K562 (cell line): Measurements from ENCODE around the gene FADS6. TPM values are rescaled to one million over a fixed set of nuclear protein-coding genes. Genes with fewer than 3 reads are reported as not detected.
A peak's percentile ranks its signal among the peaks of the same experiment; 100 is the strongest.

Experiments
- ATAC-seq: fragments of 200-7000 bp; cut with Tn5 transposase; 3 replicates; pipeline ENCODE4 v1.9.1; 2020; ENCODE audit warnings: moderate library complexity
- BruUV-seq: library from RNA; stranded (reverse); fragments of 400-500 nt; replicated peaks from 2 replicates; lab custom pipeline; 2021; lab: Mats Ljungman, UMichigan
- CTCF ChIA-PET: fragments of 300-600 bp; formaldehyde crosslinking; extraction: SDS; loops from one replicate; lab custom pipeline; 2021; ENCODE audit warnings: low intra/inter-chr PET ratio; lab: Yijun Ruan, JAX
- POLR2A ChIA-PET: fragments of 300-600, 350-650 bp; sonication (Branson Sonifier 250); formaldehyde crosslinking; extraction: SDS; loops from one replicate; lab custom pipeline; 2021; ENCODE audit warnings: antibody characterized with exemption, inconsistent platforms; lab: Yijun Ruan, JAX
- DNase-seq, 4 experiments: peaks; one replicate each; pipeline versions ENCODE4 v3.0.0 to v3.0.0-alpha.2; 2011 to 2018; ENCODE audit warnings: low spot score in 3 of 4, mixed read lengths in 3 of 4; ENCODE audit errors: extremely low read depth in 1 of 4
- FAIRE-seq: peaks from 2 replicates; lab custom pipeline; 2011; peaks lifted over from hg19 to GRCh38; lab: Jason Lieb, UNC
- H2AFZ ChIP-seq: 2 replicates; pipeline ENCODE4 v1.6.0; 2011; ENCODE audit warnings: low read depth, low read length, control low read depth, inconsistent platforms
- H3K27ac ChIP-seq: fragments of 200-600 bp; 3 replicates; pipeline ENCODE4 v1.8.0; 2011; ENCODE audit warnings: low read depth, mild to moderate bottlenecking, control low read depth, inconsistent platforms, low read length, moderate library complexity, mixed read lengths; ENCODE audit errors: extremely low read depth
- H3K27me3 ChIP-seq, 2 experiments: fragments of 300-600 bp in 1 of 2; 2 replicates in 1 of 2; 3 replicates in 1 of 2; pipeline versions ENCODE4 v1.6.0 to v1.8.0; 2011; ENCODE audit warnings: inconsistent platforms in 2 of 2, low read length in 2 of 2, mild to moderate bottlenecking in 1 of 2, mixed read lengths in 1 of 2, moderate library complexity in 1 of 2; ENCODE audit not compliant: control insufficient read depth in 2 of 2, insufficient read depth in 2 of 2
- H3K36me3 ChIP-seq: fragments of 300-600 bp; 3 replicates; pipeline ENCODE4 v1.8.0; 2011; ENCODE audit warnings: mild to moderate bottlenecking, low read length, inconsistent platforms; ENCODE audit not compliant: control insufficient read depth, insufficient read depth
- H3K4me1 ChIP-seq, 2 experiments: fragments of 200-600 bp in 1 of 2; replicated peaks in 1 of 2; 2 replicates in 1 of 2; 3 replicates in 1 of 2; pipeline versions ENCODE4 v1.5.1 to v1.8.0; 2011; ENCODE audit warnings: inconsistent platforms in 2 of 2, low read length in 2 of 2, mild to moderate bottlenecking in 1 of 2, mixed read lengths in 1 of 2, moderate library complexity in 1 of 2; ENCODE audit not compliant: control insufficient read depth in 2 of 2, insufficient read depth in 2 of 2
- H3K4me2 ChIP-seq: 2 replicates; pipeline ENCODE4 v1.6.1; 2011; ENCODE audit warnings: low read length, control low read depth, inconsistent platforms, mixed read lengths; ENCODE audit not compliant: insufficient read depth
- H3K4me3 ChIP-seq: fragments of 200-600 bp; sonication (generic), shearing (Covaris generic); 2 replicates; pipeline ENCODE4 v1.5.1; 2016; ENCODE audit warnings: control low read depth, inconsistent platforms
- H3K79me2 ChIP-seq: fragments of 200-600 bp; 3 replicates; pipeline ENCODE4 v1.8.0; 2011; ENCODE audit warnings: low read length, inconsistent platforms; ENCODE audit not compliant: control insufficient read depth, insufficient read depth
- H3K9ac ChIP-seq, 2 experiments: 2 replicates each; pipeline versions ENCODE4 v1.6.0 to v1.6.1; 2011; ENCODE audit warnings: low read depth in 2 of 2, low read length in 2 of 2, control low read depth in 1 of 2, inconsistent platforms in 1 of 2, mild to moderate bottlenecking in 1 of 2, mixed read lengths in 1 of 2; ENCODE audit not compliant: insufficient read depth in 1 of 2
- H3K9me1 ChIP-seq: one replicate; pipeline ENCODE4 v1.6.0; 2011; ENCODE audit warnings: inconsistent platforms, mild to moderate bottlenecking, low read length, moderate library complexity; ENCODE audit not compliant: control insufficient read depth, insufficient read depth
- H3K9me3 ChIP-seq: replicated peaks from 2 replicates; pipeline ENCODE4 v1.5.1; 2011; ENCODE audit warnings: low read depth, low read length, inconsistent platforms; ENCODE audit not compliant: control insufficient read depth, insufficient read depth
- H4K20me1 ChIP-seq: replicated peaks from 2 replicates; pipeline ENCODE4 v1.6.1; 2011; ENCODE audit warnings: low read length, inconsistent platforms, mixed read lengths; ENCODE audit not compliant: control insufficient read depth, insufficient read depth
- FOXA3 ChIP-seq, 2 experiments: fragments of 450-650 bp in 1 of 2; sonication (generic) in 1 of 2; formaldehyde crosslinking; IDR thresholded peaks in 1 of 2; conservative IDR thresholded peaks in 1 of 2; 2 replicates each; pipeline versions ENCODE4 v1.4.0 to v1.8.0; 2020 to 2022; ENCODE audit warnings: mild to moderate bottlenecking in 2 of 2, missing genetic modification reagents in 1 of 2
- HNRNPL ChIP-seq: fragments of 200-400 bp; formaldehyde crosslinking; IDR thresholded peaks from 2 replicates; pipeline ENCODE4 v1.6.1; 2017; ENCODE audit warnings: low read depth, mild to moderate bottlenecking, low read length
- JUND ChIP-seq, 2 experiments: IDR thresholded peaks; 2 replicates in 1 of 2; 3 replicates in 1 of 2; pipeline ENCODE4 v1.6.1; 2011; ENCODE audit warnings: borderline replicate concordance in 2 of 2, low read depth in 2 of 2, low read length in 2 of 2, improper control_type of control experiment in 1 of 2, missing biosample characterization in 1 of 2, missing genetic modification characterization in 1 of 2, missing genetic modification reagents in 1 of 2
- POLR2G ChIP-seq: fragments of 200-400 bp; formaldehyde crosslinking; IDR thresholded peaks from 2 replicates; pipeline ENCODE4 v1.6.1; 2017; ENCODE audit warnings: low read depth, mild to moderate bottlenecking, antibody characterized with exemption, low read length, moderate library complexity
- RBFOX2 ChIP-seq: fragments of 200-400 bp; formaldehyde crosslinking; IDR thresholded peaks from 2 replicates; pipeline ENCODE4 v1.6.1; 2017; ENCODE audit warnings: low read depth, mild to moderate bottlenecking, low read length, moderate library complexity
- WGBS: fragments of 100-300 bp; shearing (Covaris generic); methylation state at CpG from one replicate; pipeline ENCODE4 v1.1.6; 2016; ENCODE audit warnings: low coverage, mixed read lengths; ENCODE audit not compliant: insufficient coverage; ENCODE audit errors: missing lambda C conversion rate; 5-methylcytosine and 5-hydroxymethylcytosine counted together
- in situ Hi-C: fragments of 300-500 bp; cut with MboI; formaldehyde crosslinking; loops from 4 replicates; pipeline ENCODE4 v1.15.0; 2018; ENCODE audit warnings: inconsistent platforms, mixed read lengths
- intact Hi-C: fragments of 100-400 bp; cut with micrococcal nuclease; formaldehyde crosslinking; loops from 2 replicates; pipeline ENCODE4 v1.14.2; 2022
- polyA plus RNA-seq, 8 experiments: library from polyadenylated mRNA; depleted of rRNA in 4 of 8; stranded (reverse) in 5 of 8; unstranded in 3 of 8; fragments of >200 nt; fragmentation: Nextera tagmentation in 2 of 8; fragmentation: Illumina TruSeq in 1 of 8; extraction: Ambion mirVana in 2 of 8; extraction: Trizol in 1 of 8; gene quantifications; 2 replicates each; pipeline versions ENCODE4 v1.2.1 to v1.2.3, GENCODE V29; 2011 to 2014; ENCODE audit warnings: inconsistent platforms in 1 of 8, missing spikeins in 1 of 8
- total RNA-seq, 7 experiments: library from RNA; depleted of rRNA in 6 of 7; stranded (reverse); fragments of >200 nt in 6 of 7; fragmentation: Illumina TruSeq in 2 of 7; extraction: Trizol in 2 of 7; gene quantifications; 2 replicates each; pipeline versions ENCODE4 v1.2.1 to v1.2.3, GENCODE V29; 2011 to 2021; ENCODE audit warnings: low replicate concordance in 1 of 7
- TF ChIP-seq, protein P1 (sequence below): sonication (generic); formaldehyde crosslinking; IDR thresholded peaks from 2 replicates; pipeline ENCODE4 v1.8.1; 2023; ENCODE audit warnings: mild to moderate bottlenecking, missing genetic modification reagents

The FADS6 gene
- total and polyA plus RNA-seq, 9 of the 15 experiments (the other 6 are each of a cell fraction or from before 2014, with no cell fraction given), result 0.18 to 0.22 TPM; not detected in 7

DNA sequence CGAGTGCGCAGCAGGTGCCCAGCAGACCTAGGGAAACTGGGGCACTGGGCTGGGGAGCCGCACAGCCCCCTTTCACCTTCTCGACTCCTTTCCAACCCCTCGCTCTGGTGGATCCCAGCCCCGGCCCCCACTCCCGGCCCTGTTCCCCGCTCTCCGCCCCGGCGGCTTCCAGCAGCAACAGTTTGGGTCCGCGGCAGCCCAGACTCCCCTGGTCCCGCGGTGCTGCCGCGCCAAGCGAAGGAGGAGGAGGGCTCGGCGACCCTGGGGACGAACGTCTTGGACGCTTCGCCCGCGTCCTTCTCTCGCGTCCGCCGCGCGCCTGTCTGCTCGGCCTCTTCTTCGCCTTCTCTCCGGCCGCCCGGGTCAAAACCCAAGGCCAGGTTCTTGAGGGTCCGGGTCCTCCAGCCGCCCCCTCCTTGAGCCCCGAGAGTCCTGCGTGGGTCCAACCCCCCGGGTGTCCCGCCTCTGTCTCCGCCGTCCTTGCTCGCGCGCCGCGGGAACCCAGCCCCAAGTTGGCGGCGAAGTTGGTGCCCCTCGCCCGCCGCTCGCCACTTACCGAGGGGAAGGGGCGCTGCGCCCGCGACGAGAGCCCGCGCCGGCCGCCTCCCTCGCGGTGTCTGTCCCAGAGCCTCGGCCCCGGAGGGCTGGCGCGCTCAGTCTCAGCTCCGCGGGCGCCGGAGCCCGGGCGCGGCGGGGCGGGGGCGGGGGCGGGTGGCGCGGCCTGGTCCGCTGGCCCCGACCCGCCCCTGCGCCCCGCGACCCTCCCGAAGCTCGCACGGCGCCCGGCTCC is 32.4 kb downstream of the FADS6 start:
- in situ Hi-C loops (no loop called here), intact Hi-C loops (no loop called here)
- no peaks in the 10 kb centered on the region for H3K9me3 ChIP-seq
- H3K4me1 ChIP-seq, result peaks cover 12 to 60% of the 10 kb centered on the region in 2 experiments
- H3K4me3 ChIP-seq, result no peak overlapping the region
- no peaks in the 10 kb centered on the region for H3K79me2 ChIP-seq
- no peak for TF ChIP-seq FOXA3 (CRISPR knock-in tag; conservative IDR thresholded peaks at IDR 0.05 in 1 of 2, IDR thresholded peaks at IDR 0.05 in 1 of 2)
- TF ChIP-seq RBFOX2, result peak; percentile 53
- peak; percentile 30; the same call in 1 of the 2 replicates for TF ChIP-seq HNRNPL
- TF ChIP-seq, protein P1, sequence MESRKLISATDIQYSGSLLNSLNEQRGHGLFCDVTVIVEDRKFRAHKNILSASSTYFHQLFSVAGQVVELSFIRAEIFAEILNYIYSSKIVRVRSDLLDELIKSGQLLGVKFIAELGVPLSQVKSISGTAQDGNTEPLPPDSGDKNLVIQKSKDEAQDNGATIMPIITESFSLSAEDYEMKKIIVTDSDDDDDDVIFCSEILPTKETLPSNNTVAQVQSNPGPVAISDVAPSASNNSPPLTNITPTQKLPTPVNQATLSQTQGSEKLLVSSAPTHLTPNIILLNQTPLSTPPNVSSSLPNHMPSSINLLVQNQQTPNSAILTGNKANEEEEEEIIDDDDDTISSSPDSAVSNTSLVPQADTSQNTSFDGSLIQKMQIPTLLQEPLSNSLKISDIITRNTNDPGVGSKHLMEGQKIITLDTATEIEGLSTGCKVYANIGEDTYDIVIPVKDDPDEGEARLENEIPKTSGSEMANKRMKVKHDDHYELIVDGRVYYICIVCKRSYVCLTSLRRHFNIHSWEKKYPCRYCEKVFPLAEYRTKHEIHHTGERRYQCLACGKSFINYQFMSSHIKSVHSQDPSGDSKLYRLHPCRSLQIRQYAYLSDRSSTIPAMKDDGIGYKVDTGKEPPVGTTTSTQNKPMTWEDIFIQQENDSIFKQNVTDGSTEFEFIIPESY, result peak; percentile 85
- no peak for TF ChIP-seq JUND (IDR thresholded peaks at IDR 0.05; ENCODE audit: borderline replicate concordance, low read depth, low read length)
- no peak for TF ChIP-seq JUND (tag; IDR thresholded peaks at IDR 0.05; ENCODE audit: borderline replicate concordance, low read depth, low read length)
- TF ChIP-seq POLR2G, result peak; percentile 60
- H3K9me1 ChIP-seq, result no peaks in the 10 kb centered on the region
- 100% methylated on average over 3 of the region's 96 CpGs for WGBS
- no peak for DNase-seq
- peaks cover 0 to 10% of the 10 kb centered on the region in 2 experiments; a peak in 2 of 5 replicates for H3K27me3 ChIP-seq
- no TSS peak for BruUV-seq
- FAIRE-seq, result no peak
- no peak overlapping the region for H2AFZ ChIP-seq
- ChIA-PET CTCF (interaction anchor here (0.6 to 2.6 kb wide), 3 partner anchors 70 to 205 kb away, joined by 4 to 18 read pairs (median 7); no protein-coding TSS in a partner anchor), POLR2A (interaction anchor here (1.1 to 8.0 kb wide), 3 partner anchors 12 to 114 kb away, joined by 3 to 62 read pairs (median 5); partner anchors contain the start of gene FDXR)
- no peak overlapping the region for H3K9ac ChIP-seq
- no peak for ATAC-seq
- H3K27ac ChIP-seq, result no peak overlapping the region
- H3K4me2 ChIP-seq, result no peak overlapping the region
- H4K20me1 ChIP-seq, result no peaks in the 10 kb centered on the region
- peaks cover 37% of the 10 kb centered on the region; the same call in 2 of the 3 replicates for H3K36me3 ChIP-seq
